HuH-7.5 (cell line): ENCODE measurements around the gene ABHD12B.
"Not testable (repeated sequence)": the region's sequence is repeated elsewhere in the genome, so short reads cannot be mapped to it uniquely, and the experiment has no call there.

ENCODE experiments used
- DNase-seq: peaks from one replicate; pipeline ENCODE4 v3.0.0; 2011; ENCODE audit warnings: low spot score

The ABHD12B gene

DNA sequence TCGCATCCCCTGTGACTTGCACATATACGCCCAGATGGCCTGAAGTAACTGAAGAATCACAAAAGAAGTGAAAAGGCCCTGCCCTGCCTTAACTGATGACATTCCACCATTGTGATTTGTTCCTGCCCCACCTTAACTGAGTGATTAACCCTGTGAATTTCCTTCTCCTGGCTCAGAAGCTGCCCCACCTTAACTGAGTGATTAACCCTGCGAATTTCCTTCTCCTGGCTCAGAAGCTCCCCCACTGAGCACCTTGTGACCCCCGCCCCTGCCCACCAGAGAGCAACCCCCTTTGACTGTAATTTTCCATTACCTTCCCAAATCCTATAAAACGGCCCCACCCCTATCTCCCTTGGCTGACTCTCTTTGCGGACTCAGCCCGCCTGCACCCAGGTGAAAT is 24.6 kb downstream of the ABHD12B start:
- not testable (repeated sequence) for DNase-seq

GRCh38 chr14:50897005-50897404 is 25.2 kb downstream of the ABHD12B start:
- DNase-seq: not testable (repeated sequence)

DNA sequence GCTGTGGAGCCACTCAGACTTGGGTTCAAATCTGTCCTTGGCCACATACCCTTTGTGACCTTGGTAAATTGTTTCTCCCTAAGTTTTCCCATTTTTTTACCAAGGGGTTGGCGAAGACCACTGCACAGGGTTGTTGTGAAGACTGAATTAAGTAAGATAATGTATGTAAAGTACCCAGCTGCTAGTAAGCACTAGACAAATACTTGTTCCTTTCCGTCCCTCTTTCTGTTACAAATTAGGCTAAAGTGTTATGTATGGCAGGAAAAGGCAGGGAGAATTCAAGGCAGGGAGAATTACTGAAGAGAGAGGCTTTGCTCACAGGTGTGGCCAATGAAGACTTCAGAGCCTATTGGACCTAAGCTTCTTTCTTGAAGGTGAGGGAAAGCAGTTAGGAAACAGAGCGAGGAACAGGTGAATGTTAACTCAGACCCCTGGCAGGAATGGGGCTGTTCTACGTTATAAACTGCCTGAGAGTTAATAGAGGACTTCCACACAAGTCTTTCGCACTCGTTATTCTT is 25.9 kb downstream of the ABHD12B start:
- DNase-seq: no peak

- no peak for DNase-seq
Observed at GRCh38 chr14:50901361-50901760, 29.5 kb downstream of the ABHD12B start.

- DNase-seq: no peak
Observed at GRCh38 chr14:50904719-50905118, 32.9 kb downstream of the ABHD12B start.

GRCh38 chr14:50906326-50907065 is 34.6 kb downstream of the ABHD12B start:
- no peak for DNase-seq

GRCh38 chr14:50910495-50911420 is 38.9 kb downstream of the ABHD12B start:
- no peak for DNase-seq

- DNase-seq: no peak
Observed at GRCh38 chr14:50917449-50917848, 45.6 kb downstream of the ABHD12B start.

- not testable (repeated sequence) for DNase-seq
Observed at GRCh38 chr14:50919524-50919923, 47.7 kb downstream of the ABHD12B start.

DNA sequence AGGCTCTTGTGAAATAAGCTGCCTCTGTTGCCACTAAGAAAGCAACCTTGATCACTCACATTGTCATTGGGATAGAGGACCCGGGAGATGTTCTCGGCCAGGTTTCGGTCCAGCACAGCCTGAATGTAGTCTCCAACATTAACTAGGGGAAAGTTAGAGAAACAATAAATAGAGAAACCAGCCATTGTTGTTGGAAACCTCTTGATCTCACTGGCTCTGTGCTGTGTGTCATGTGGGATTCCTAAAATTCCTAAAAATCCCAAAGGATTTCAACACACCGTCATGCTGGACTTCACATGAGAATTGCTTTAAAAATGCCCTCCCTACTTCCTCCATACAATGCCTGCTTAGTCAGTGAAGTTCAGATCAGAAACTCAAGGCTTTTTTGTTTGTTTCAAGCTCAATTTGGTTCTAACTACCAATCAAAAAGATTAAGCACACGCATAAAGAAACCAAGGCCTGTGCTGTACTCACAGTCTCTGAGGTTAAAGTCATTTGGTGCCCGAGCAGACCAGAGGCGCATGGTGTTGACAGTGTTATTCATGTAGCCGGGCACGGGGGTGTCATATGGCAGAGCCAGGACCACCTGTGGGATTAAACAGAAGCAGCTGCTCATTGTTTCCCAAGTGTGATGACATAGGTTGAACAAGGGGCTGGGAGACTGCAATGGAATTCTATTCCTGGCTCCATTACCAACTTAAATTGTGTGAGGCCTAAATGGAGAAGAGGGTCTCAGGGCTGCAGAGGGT is 48.8 kb downstream of the ABHD12B start:
- no peak for DNase-seq

- DNase-seq: no peak
Observed at GRCh38 chr14:50922803-50923202, 51.0 kb downstream of the ABHD12B start.

GRCh38 chr14:50924236-50924635 is 52.4 kb downstream of the ABHD12B start:
- no peak for DNase-seq

GRCh38 chr14:50924843-50925242 is 53.0 kb downstream of the ABHD12B start:
- DNase-seq: no peak

- no peak for DNase-seq
Observed at GRCh38 chr14:50926851-50927386, 55.1 kb downstream of the ABHD12B start.

DNA sequence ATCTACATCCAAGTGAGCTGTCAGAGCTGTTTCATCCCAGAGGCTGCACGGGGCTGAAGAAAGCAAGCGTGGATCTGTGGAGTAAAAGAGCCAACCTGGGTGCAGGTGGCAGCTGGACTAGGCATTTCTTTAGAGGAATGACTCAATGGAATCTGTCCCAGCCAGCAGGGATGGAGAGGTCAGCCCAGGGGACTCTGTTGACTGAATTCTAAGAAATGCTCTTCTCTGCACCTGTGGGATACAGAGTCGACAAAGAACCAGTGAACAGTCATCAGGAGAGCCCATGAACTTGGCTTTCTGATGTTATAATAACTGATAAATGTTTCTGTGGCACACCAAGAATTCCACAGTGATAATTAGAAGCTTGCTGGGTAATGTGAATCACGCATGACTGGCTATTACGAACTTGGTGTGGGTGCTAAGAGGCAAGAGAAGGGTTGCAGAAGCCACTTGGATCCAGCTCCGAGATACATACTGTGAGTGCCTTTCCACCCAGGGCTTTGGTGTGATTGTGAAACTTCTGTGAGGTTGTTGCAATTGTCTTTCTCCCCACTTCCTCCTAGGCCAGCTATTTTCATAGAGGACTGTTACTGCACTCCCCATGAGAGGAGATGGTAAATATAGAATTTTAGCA is 56.3 kb downstream of the ABHD12B start:
- DNase-seq: no peak

DNA sequence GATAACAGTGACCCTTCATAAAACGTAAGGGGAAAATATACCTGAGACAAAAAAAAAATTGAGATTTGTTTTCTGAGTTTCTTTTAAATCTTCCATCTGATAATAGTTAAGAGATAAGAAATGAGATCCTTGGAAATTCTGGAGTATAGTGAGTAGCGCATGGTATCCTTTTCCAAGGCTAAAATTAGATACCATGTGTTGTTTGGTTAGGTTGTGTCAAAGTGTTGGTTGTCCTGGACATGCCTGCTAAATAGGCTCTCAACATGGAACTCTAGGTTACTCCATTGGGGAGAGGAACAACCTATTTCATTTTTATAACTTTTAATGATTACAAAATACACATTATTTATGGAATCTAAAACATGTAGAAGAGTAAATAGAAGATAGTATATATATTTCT is 57.7 kb downstream of the ABHD12B start:
- DNase-seq: no peak

DNA sequence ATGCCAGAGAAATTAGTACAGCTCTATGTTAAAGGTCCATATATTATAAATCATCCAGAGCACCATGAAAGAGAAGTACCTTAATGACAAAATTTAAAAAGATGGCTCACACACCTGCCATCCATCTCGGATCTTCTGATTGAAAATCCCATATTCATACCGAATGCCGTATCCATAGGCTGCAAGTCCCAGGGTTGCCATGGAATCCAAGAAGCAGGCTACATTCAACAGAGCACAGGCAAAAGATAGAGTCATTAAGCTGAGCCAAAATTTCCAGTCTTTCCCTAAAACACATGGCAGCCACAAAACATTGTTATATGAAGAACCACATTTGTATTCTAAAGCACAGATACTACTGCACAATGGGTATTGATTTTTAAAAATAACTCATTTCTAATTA is 59.7 kb downstream of the ABHD12B start:
- DNase-seq: no peak

DNA sequence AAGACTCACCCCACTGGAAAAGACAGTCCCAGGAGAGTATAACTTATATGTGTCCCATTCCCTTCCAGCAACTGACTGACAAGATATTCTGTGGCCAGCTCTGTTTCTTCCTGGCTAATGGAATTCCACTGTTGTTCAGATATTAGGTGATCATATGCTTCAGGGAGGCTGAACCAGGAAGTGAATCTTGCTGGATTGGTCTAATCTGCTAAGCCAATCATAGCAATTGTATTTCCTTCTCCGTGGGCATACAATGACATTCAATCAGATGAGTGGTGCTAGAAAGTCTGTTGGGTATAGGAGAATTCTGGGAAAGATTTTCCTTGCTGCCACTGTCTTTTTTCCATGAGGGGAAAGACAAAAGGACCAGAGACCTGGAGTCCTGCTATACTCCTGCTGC is 60.3 kb downstream of the ABHD12B start:
- DNase-seq: no peak

GRCh38 chr14:50932592-50933495 is 61.0 kb downstream of the ABHD12B start:
- no peak for DNase-seq
